Chondrocyte (in vitro differentiated cells): ENCODE measurements around the gene CNTN3. TPM values are rescaled to one million over a fixed set of nuclear protein-coding genes. Genes with fewer than 3 reads are reported as not detected.
A peak's percentile ranks its signal among the peaks of the same experiment; 100 is the strongest.

ENCODE experiments used
- DNase-seq: peaks from one replicate; pipeline ENCODE4 v3.0.0; 2021; ENCODE audit warnings: mixed read lengths, low spot score
- H3K27ac Mint-ChIP-seq: one replicate; pipeline ENCODE4 v1.8.0; 2021; ENCODE audit warnings: mild to moderate bottlenecking, moderate library complexity, mixed read lengths; ENCODE audit not compliant: unreplicated experiment
- H3K27me3 Mint-ChIP-seq: 2 replicates; pipeline ENCODE4 v1.8.0; 2021; ENCODE audit warnings: low read depth, mixed read lengths
- H3K36me3 Mint-ChIP-seq: 2 replicates; pipeline ENCODE4 v1.8.0; 2021; ENCODE audit warnings: low read depth, mixed read lengths
- H3K4me1 Mint-ChIP-seq: 2 replicates; pipeline ENCODE4 v1.8.0; 2021; ENCODE audit warnings: low read depth, mild to moderate bottlenecking, mixed read lengths
- H3K4me3 Mint-ChIP-seq: one replicate; pipeline ENCODE4 v1.8.0; 2021; ENCODE audit warnings: mild to moderate bottlenecking, moderate library complexity, mixed read lengths; ENCODE audit not compliant: unreplicated experiment
- H3K9me3 Mint-ChIP-seq: 2 replicates; pipeline ENCODE4 v1.8.0; 2021; ENCODE audit warnings: low read depth, mixed read lengths
- total RNA-seq: library from RNA; stranded (reverse); gene quantifications from 3 replicates; pipeline ENCODE4 v1.2.1, GENCODE V29; 2021
- TF ChIP-seq, protein P1 (sequence below): fragments of 200-600 bp; sonication (generic); IDR thresholded peaks from 2 replicates; pipeline ENCODE4 v1.5.0; 2021; ENCODE audit warnings: antibody characterized with exemption, mild to moderate bottlenecking, moderate library complexity

The CNTN3 gene
- total RNA-seq, 1 donor from 2014 or later: 2.1 TPM

DNA sequence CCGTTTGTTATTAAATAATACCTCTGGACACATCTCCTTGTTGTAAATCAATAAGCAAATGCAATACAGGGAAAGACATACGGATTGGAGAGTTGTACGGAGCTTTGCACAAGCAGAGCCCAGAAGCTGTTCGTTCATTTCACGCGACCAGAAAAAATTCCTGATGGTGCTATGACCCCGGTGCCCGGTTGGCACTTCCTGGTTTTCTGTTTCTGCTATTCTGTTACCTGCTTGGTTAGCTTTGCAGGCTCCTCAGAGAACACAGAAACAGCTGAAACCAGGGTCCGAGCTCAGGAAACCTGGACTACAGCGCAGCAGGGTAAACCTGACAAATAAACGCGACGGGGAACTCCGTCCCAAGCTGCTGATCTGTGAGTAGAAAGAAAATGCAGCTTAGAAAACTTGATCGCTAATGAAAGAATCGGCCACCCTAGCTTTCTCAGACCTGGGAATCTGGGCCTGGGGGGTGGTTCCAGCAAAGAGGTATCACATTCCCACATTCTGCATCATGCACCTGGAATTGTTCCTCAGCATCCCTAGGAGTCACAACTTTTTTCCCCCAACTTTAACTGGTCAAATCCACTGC is 845 bp downstream of the CNTN3 start:
- H3K27me3 Mint-ChIP-seq: peaks cover 30% of the 10 kb centered on the region
- H3K27ac Mint-ChIP-seq: no peak overlapping the region
- H3K9me3 Mint-ChIP-seq: no peaks in the 10 kb centered on the region
- peak overlapping the region; percentile 66 for H3K4me3 Mint-ChIP-seq
- no peak for DNase-seq
- H3K36me3 Mint-ChIP-seq: no peaks in the 10 kb centered on the region
- H3K4me1 Mint-ChIP-seq: peaks cover 8% of the 10 kb centered on the region
- TF ChIP-seq, protein P1, sequence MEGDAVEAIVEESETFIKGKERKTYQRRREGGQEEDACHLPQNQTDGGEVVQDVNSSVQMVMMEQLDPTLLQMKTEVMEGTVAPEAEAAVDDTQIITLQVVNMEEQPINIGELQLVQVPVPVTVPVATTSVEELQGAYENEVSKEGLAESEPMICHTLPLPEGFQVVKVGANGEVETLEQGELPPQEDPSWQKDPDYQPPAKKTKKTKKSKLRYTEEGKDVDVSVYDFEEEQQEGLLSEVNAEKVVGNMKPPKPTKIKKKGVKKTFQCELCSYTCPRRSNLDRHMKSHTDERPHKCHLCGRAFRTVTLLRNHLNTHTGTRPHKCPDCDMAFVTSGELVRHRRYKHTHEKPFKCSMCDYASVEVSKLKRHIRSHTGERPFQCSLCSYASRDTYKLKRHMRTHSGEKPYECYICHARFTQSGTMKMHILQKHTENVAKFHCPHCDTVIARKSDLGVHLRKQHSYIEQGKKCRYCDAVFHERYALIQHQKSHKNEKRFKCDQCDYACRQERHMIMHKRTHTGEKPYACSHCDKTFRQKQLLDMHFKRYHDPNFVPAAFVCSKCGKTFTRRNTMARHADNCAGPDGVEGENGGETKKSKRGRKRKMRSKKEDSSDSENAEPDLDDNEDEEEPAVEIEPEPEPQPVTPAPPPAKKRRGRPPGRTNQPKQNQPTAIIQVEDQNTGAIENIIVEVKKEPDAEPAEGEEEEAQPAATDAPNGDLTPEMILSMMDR: no peak

GRCh38 chr3:74613060-74613459 is 1.4 kb downstream of the CNTN3 start:
- H3K36me3 Mint-ChIP-seq: no peaks in the 10 kb centered on the region
- DNase-seq: no peak
- peaks cover 8% of the 10 kb centered on the region for H3K4me1 Mint-ChIP-seq
- no peak overlapping the region for H3K27ac Mint-ChIP-seq
- peak overlapping the region; percentile 66 for H3K4me3 Mint-ChIP-seq
- TF ChIP-seq, protein P1: no peak
- no peaks in the 10 kb centered on the region for H3K9me3 Mint-ChIP-seq
- H3K27me3 Mint-ChIP-seq: peaks cover 30% of the 10 kb centered on the region

- H3K4me1 Mint-ChIP-seq: peaks cover 8% of the 10 kb centered on the region
- peaks cover 27% of the 10 kb centered on the region for H3K27me3 Mint-ChIP-seq
- no peak overlapping the region for H3K4me3 Mint-ChIP-seq
- H3K27ac Mint-ChIP-seq: no peak overlapping the region
- TF ChIP-seq, protein P1: no peak
- DNase-seq: no peak
- no peaks in the 10 kb centered on the region for H3K9me3 Mint-ChIP-seq
- no peaks in the 10 kb centered on the region for H3K36me3 Mint-ChIP-seq
These were observed 3.3 kb downstream of the CNTN3 start for GRCh38 chr3:74611206-74611605.

- Mint-ChIP-seq H3K36me3 (no peaks in the 10 kb centered on the region), H3K4me3 (no peak overlapping the region), H3K27me3 (peaks cover 20% of the 10 kb centered on the region), H3K4me1 (peaks cover 1% of the 10 kb centered on the region), H3K9me3 (no peaks in the 10 kb centered on the region), H3K27ac (no peak overlapping the region)
- no peak for DNase-seq
- TF ChIP-seq, protein P1: no peak
These were observed 6.7 kb downstream of the CNTN3 start for GRCh38 chr3:74607803-74608202.

- TF ChIP-seq, protein P1: no peak
- no peak for DNase-seq
- peaks cover 12% of the 10 kb centered on the region for H3K27me3 Mint-ChIP-seq
- H3K4me3 Mint-ChIP-seq: no peak overlapping the region
- no peaks in the 10 kb centered on the region for H3K36me3 Mint-ChIP-seq
- H3K27ac Mint-ChIP-seq: no peak overlapping the region
- no peaks in the 10 kb centered on the region for H3K9me3 Mint-ChIP-seq
- no peaks in the 10 kb centered on the region for H3K4me1 Mint-ChIP-seq
These were observed 7.5 kb downstream of the CNTN3 start for GRCh38 chr3:74606996-74607395.
